Measurements from ENCODE around the gene FFAR1.

GRCh38 chr19:35347171-35347929, at the start of gene FFAR1:
- TF ChIP-seq TCF12 (IDR thresholded peaks at IDR 0.05; ENCODE audit: low read depth, low read length) (no peak), POLR2AphosphoS5 (IDR thresholded peaks at IDR 0.05; ENCODE audit: low read depth, low read length) (no peak), TEAD4 (IDR thresholded peaks at IDR 0.05; ENCODE audit: low read depth, low read length) (no peak)
